Keratinocyte (primary cell): Measurements from ENCODE around the gene HACE1. TPM values are rescaled to one million over a fixed set of nuclear protein-coding genes. Genes with fewer than 3 reads are reported as not detected.
"Not testable (repeated sequence)": the region's sequence is repeated elsewhere in the genome, so short reads cannot be mapped to it uniquely, and the experiment has no call there.

Experiments used
- DNase-seq: peaks from one replicate; pipeline ENCODE4 v3.0.0-alpha.2; 2011; ENCODE audit warnings: low read depth, missing footprints, low spot score
- FAIRE-seq: peaks from 2 replicates; lab custom pipeline; 2011; peaks lifted over from hg19 to GRCh38; lab: Jason Lieb, UNC
- H2AFZ ChIP-seq: 2 replicates; pipeline ENCODE4 v1.6.0; 2012; ENCODE audit warnings: low read length, control low read depth, inconsistent platforms; ENCODE audit not compliant: control insufficient read depth
- H3K27ac ChIP-seq: 2 replicates; pipeline ENCODE4 v1.5.1; 2011; ENCODE audit warnings: low read length; ENCODE audit not compliant: control insufficient read depth, insufficient read depth
- H3K27me3 ChIP-seq: 3 replicates; pipeline ENCODE4 v1.6.0; 2011; ENCODE audit warnings: low read length; ENCODE audit not compliant: control insufficient read depth, insufficient read depth; ENCODE audit errors: extremely low read depth
- H3K36me3 ChIP-seq, 2 experiments: 2 replicates in 1 of 2; 3 replicates in 1 of 2; pipeline ENCODE4 v1.5.1; 2011; ENCODE audit warnings: low read length in 2 of 2, mild to moderate bottlenecking in 1 of 2; ENCODE audit not compliant: control insufficient read depth in 2 of 2, insufficient read depth in 2 of 2; ENCODE audit errors: extremely low read depth in 1 of 2
- H3K4me1 ChIP-seq: 3 replicates; pipeline ENCODE4 v1.5.1; 2011; ENCODE audit warnings: low read length; ENCODE audit not compliant: control insufficient read depth, insufficient read depth; ENCODE audit errors: extremely low read depth
- H3K4me2 ChIP-seq: 3 replicates; pipeline ENCODE4 v1.6.0; 2011; ENCODE audit warnings: low read depth, low read length; ENCODE audit not compliant: control insufficient read depth, insufficient read depth; ENCODE audit errors: extremely low read depth
- H3K4me3 ChIP-seq, 3 experiments: fragments of 200-600 bp in 1 of 3; sonication (generic) in 1 of 3; 2 replicates in 2 of 3; 3 replicates in 1 of 3; pipeline ENCODE4 v1.5.1; 2011 to 2016; ENCODE audit warnings: low read length in 3 of 3, mild to moderate bottlenecking in 3 of 3, control low read depth in 2 of 3, inconsistent platforms in 1 of 3, low read depth in 1 of 3, mixed read lengths in 1 of 3, mixed run types in 1 of 3, moderate library complexity in 1 of 3; ENCODE audit not compliant: control insufficient read depth in 2 of 3, insufficient read depth in 2 of 3; ENCODE audit errors: extremely low read depth in 1 of 3
- H3K79me2 ChIP-seq: 2 replicates; pipeline ENCODE4 v1.6.0; 2012; ENCODE audit warnings: low read length; ENCODE audit not compliant: control insufficient read depth, insufficient read depth
- H3K9ac ChIP-seq: 3 replicates; pipeline ENCODE4 v1.6.0; 2011; ENCODE audit warnings: low read length; ENCODE audit not compliant: control insufficient read depth, insufficient read depth; ENCODE audit errors: extremely low read depth
- H3K9me1 ChIP-seq: 3 replicates; pipeline ENCODE4 v1.6.0; 2011; ENCODE audit warnings: low read length; ENCODE audit not compliant: control insufficient read depth, insufficient read depth; ENCODE audit errors: extremely low read depth
- H3K9me3 ChIP-seq: 2 replicates; pipeline ENCODE4 v1.5.1; 2012; ENCODE audit warnings: low read depth, low read length; ENCODE audit not compliant: control insufficient read depth
- H4K20me1 ChIP-seq: 3 replicates; pipeline ENCODE4 v1.6.0; 2011; ENCODE audit warnings: low read length; ENCODE audit not compliant: control insufficient read depth, insufficient read depth; ENCODE audit errors: extremely low read depth
- EZH2 ChIP-seq: IDR thresholded peaks from one replicate; pipeline ENCODE4 v1.6.1; 2012; ENCODE audit warnings: inconsistent platforms, mild to moderate bottlenecking, low read length, moderate library complexity
- dilution Hi-C: fragments of 300-500 bp; cut with MboI; formaldehyde crosslinking; loops from one replicate; pipeline ENCODE4 v1.7.0; 2020; ENCODE audit warnings: low sequenced_read_pairs; ENCODE audit not compliant: extremely low pct_ligation_motif_present
- polyA plus RNA-seq, 5 experiments: library from polyadenylated mRNA; depleted of rRNA in 3 of 5; stranded (reverse) in 3 of 5; stranded (forward) in 1 of 5; unstranded in 1 of 5; fragments of >200 nt; gene quantifications; 1 replicate in 1 of 5; 2 replicates in 3 of 5; 3 replicates in 1 of 5; pipeline versions ENCODE4 v1.2.1 to v1.2.3, GENCODE V29; 2011 to 2012; ENCODE audit warnings: missing spikeins in 2 of 5, low read depth in 1 of 5, low replicate concordance in 1 of 5
- TF ChIP-seq, protein P1 (sequence below), 3 experiments: IDR thresholded peaks in 1 of 3; conservative IDR thresholded peaks in 1 of 3; optimal IDR thresholded peaks in 1 of 3; 2 replicates in 2 of 3; 3 replicates in 1 of 3; pipeline versions ENCODE3 to v1.5.1; 2011; ENCODE audit warnings: low read length in 3 of 3, mild to moderate bottlenecking in 3 of 3, moderate library complexity in 2 of 3, control low read depth in 1 of 3, inconsistent platforms in 1 of 3; ENCODE audit not compliant: insufficient read depth in 2 of 3; ENCODE audit errors: extremely low read depth in 1 of 3

The HACE1 gene
- polyA plus RNA-seq, 1 donor (not counting 4 experiments of a cell fraction or from before 2014, with no cell fraction given): 7.4 TPM

DNA sequence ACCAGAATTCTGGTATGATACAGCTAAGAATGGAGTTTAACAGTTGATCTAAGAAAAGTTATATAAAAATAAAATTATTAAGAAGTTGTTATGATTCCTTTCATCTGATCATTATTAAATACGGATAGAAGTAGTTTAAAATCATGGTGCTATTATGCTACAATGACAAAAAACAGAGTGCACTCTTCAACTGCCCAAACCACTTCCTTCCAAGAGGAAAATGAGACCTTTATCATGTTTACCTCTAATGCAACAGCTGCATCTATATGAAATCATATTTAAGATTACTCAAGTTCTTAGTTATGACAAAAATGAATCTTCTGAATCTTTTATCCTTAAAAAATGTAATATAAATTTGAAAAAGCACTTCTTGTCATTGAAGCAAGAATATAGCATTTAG lies 31.2 kb downstream of the HACE1 start:
- H3K4me2 ChIP-seq: no peak overlapping the region
- no peak for FAIRE-seq
- TF ChIP-seq EZH2: no peak
- TF ChIP-seq, protein P1, sequence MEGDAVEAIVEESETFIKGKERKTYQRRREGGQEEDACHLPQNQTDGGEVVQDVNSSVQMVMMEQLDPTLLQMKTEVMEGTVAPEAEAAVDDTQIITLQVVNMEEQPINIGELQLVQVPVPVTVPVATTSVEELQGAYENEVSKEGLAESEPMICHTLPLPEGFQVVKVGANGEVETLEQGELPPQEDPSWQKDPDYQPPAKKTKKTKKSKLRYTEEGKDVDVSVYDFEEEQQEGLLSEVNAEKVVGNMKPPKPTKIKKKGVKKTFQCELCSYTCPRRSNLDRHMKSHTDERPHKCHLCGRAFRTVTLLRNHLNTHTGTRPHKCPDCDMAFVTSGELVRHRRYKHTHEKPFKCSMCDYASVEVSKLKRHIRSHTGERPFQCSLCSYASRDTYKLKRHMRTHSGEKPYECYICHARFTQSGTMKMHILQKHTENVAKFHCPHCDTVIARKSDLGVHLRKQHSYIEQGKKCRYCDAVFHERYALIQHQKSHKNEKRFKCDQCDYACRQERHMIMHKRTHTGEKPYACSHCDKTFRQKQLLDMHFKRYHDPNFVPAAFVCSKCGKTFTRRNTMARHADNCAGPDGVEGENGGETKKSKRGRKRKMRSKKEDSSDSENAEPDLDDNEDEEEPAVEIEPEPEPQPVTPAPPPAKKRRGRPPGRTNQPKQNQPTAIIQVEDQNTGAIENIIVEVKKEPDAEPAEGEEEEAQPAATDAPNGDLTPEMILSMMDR (optimal IDR thresholded peaks at IDR 0.05 in 1 of 3, IDR thresholded peaks at IDR 0.05 in 1 of 3, conservative IDR thresholded peaks at IDR 0.05 in 1 of 3; ENCODE audit: extremely low read depth in 1 of 3, insufficient read depth in 2 of 3, low read length in 3 of 3): no peak
- H3K27ac ChIP-seq: no peak overlapping the region
- H3K79me2 ChIP-seq: no peaks in the 10 kb centered on the region
- H3K4me3 ChIP-seq: no peak overlapping the region
- H3K27me3 ChIP-seq: no peaks in the 10 kb centered on the region
- H3K9me3 ChIP-seq: no peaks in the 10 kb centered on the region
- H2AFZ ChIP-seq: no peak overlapping the region
- no peaks in the 10 kb centered on the region for H3K4me1 ChIP-seq
- no peaks in the 10 kb centered on the region for H4K20me1 ChIP-seq
- dilution Hi-C loops: no loop called here
- no peak for DNase-seq
- peaks cover 0 to 3% of the 10 kb centered on the region in 2 experiments for H3K36me3 ChIP-seq
- H3K9ac ChIP-seq: no peak overlapping the region
- H3K9me1 ChIP-seq: no peaks in the 10 kb centered on the region

DNA sequence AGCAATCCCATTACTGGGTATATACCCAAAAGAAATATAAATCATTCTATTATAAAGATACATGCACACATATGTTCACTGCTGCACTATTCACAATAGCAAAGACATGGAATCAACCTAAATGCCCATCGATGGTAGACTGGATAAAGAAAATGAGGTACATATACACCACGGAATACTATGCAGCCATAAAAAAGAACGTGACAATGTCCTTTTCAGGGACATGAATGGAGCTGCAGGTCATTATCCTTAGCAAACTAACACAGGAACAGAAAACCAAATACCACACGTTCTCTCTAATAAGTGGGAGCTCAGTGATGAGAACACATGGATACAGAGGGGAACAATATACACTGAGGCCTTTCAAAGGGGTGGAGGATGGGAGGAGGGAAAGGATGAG lies 38.9 kb downstream of the HACE1 start:
- dilution Hi-C loops, H2AFZ ChIP-seq, FAIRE-seq: not testable (repeated sequence)

DNA sequence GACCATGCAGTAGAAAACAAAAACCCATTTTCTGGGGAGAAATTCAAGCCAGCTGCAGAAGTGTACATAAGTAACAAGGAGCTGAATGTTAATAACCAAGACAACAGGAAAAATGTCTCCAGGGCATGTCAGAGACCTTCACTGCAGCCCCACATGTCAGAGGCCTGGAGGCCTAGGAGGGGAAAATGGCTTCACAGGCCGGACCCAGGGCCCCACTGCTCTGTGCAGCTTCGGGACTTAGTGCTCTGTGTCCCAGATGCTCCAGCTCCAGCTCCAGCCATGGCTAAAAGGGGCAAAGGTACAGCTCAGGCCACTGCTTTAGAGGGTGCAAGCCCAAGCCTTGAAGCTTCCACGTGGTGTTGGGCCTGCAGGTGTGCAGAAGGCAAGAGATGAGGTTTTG lies 43.6 kb downstream of the HACE1 start:
- Histone ChIP-seq H3K27me3 (no peaks in the 10 kb centered on the region), H3K79me2 (no peaks in the 10 kb centered on the region), H3K4me3 (no peak overlapping the region), H3K36me3 (no peaks in the 10 kb centered on the region), H3K9ac (no peak overlapping the region), H3K27ac (no peak overlapping the region), H3K4me2 (no peak overlapping the region), H3K9me3 (peaks cover 2% of the 10 kb centered on the region), H3K9me1 (no peaks in the 10 kb centered on the region), H4K20me1 (no peaks in the 10 kb centered on the region), H2AFZ (no peak overlapping the region), H3K4me1 (no peaks in the 10 kb centered on the region)
- TF ChIP-seq, protein P1 (optimal IDR thresholded peaks at IDR 0.05 in 1 of 3, IDR thresholded peaks at IDR 0.05 in 1 of 3, conservative IDR thresholded peaks at IDR 0.05 in 1 of 3; ENCODE audit: extremely low read depth in 1 of 3, insufficient read depth in 2 of 3, low read length in 3 of 3): no peak
- TF ChIP-seq EZH2: no peak
- dilution Hi-C loops: no loop called here
- FAIRE-seq: no peak
- DNase-seq: no peak

More for the DNA sequence above, 38.9 kb downstream of the HACE1 start:
- not testable (repeated sequence) for H3K4me1 ChIP-seq, DNase-seq, H4K20me1 ChIP-seq, H3K36me3 ChIP-seq, H3K9me3 ChIP-seq, H3K27ac ChIP-seq, H3K27me3 ChIP-seq, H3K79me2 ChIP-seq, H3K9ac ChIP-seq, H3K9me1 ChIP-seq, H3K4me3 ChIP-seq, H3K4me2 ChIP-seq
